Limb (tissue), 2 donors: ENCODE results near the gene CAMK2A.

Experiments used
- DNase-seq, 2 donors: peaks; one replicate each; pipeline ENCODE4 v3.0.0-alpha.2; 2016; ENCODE audit errors: extremely low spot score in 2 of 2

CAMK2A gene

DNA sequence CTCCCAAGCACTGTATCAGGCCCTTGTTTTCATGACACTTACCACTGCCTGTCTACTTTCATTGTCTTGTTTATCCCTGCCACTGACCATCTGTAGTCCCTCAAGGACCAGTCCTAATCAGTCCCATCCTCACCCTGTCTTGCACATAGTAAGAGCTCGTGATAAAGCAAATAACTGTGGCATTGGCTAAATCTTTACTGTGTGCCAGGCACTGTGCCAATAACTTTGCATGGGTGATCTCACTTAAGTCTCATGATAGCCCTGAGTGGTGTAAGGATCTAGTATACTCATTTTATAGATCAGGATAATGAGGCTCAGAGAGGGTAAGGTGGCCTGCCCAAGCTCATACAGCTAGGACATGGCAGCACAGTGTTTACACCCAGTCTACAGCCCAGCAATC lies 117.4 kb downstream of the CAMK2A start:
- no peak for DNase-seq
